GM12891 (cell line): ENCODE measurements around the gene CES2.

Experiments
- POLR2A ChIP-seq: IDR thresholded peaks from 2 replicates; pipeline ENCODE4 v1.6.1; 2011; ENCODE audit warnings: low read depth, low read length, control low read depth
- POLR2AphosphoS5 ChIP-seq: IDR thresholded peaks from 2 replicates; pipeline ENCODE4 v1.6.1; 2011; ENCODE audit warnings: low read depth, low read length, control low read depth
- POU2F2 ChIP-seq: IDR thresholded peaks from 2 replicates; pipeline ENCODE4 v1.6.1; 2011; ENCODE audit warnings: low read depth, mild to moderate bottlenecking, control low read depth, low read length, moderate library complexity
- TAF1 ChIP-seq: IDR thresholded peaks from 2 replicates; pipeline ENCODE4 v1.6.1; 2011; ENCODE audit warnings: low read depth, low read length, control low read depth

GRCh38 chr16:66924527-66925321, 10.6 kb upstream of the CES2 start:
- TF ChIP-seq POU2F2 (no peak), POLR2A (no peak), POLR2AphosphoS5 (no peak), TAF1 (no peak)
